ENCODE measurements around the gene FOXK2.

FOXK2 gene

GRCh38 chr17:82653651-82654528, 134.4 kb downstream of the FOXK2 start:
- H2BK5ac ChIP-seq (ENCODE audit: low read length) = no peak overlapping the region
- H3K9me3 ChIP-seq (replicated peaks in 1 of 2; ENCODE audit: control insufficient read depth in 2 of 2, insufficient read depth in 1 of 2, low read depth in 1 of 2, low read length in 2 of 2) = no peaks in the 10 kb centered on the region
- H3K4me1 ChIP-seq (ENCODE audit: control insufficient read depth in 2 of 2, insufficient read depth in 1 of 2, low read depth in 1 of 2, low read length in 2 of 2) = peaks cover 0 to 3% of the 10 kb centered on the region in 2 donors
- DNase-seq (ENCODE audit: low spot score) = no peak
- peaks cover 0 to 2% of the 10 kb centered on the region in 2 donors for H3K36me3 ChIP-seq (replicated peaks in 1 of 2; ENCODE audit: control insufficient read depth in 2 of 2, insufficient read depth in 2 of 2, low read length in 2 of 2)
- H3K4ac ChIP-seq (ENCODE audit: low read length) = no peak overlapping the region
- H3K4me2 ChIP-seq (ENCODE audit: insufficient read depth, low read length, poor library complexity, severe bottlenecking) = no peak overlapping the region
- no peak overlapping the region for H2BK15ac ChIP-seq (ENCODE audit: low read length)
- H4K91ac ChIP-seq (ENCODE audit: low read depth, low read length, poor library complexity) = no peak overlapping the region
- H3K9ac ChIP-seq (ENCODE audit: low read depth, low read length, poor library complexity) = no peak overlapping the region
- H2AK5ac ChIP-seq (ENCODE audit: low read depth, low read length) = peak overlapping the region; percentile 50
- no peak overlapping the region for H2AFZ ChIP-seq (ENCODE audit: low read length)
- H3K79me1 ChIP-seq (ENCODE audit: low read depth, low read length) = peaks cover 1% of the 10 kb centered on the region
- H3K27me3 ChIP-seq (ENCODE audit: control insufficient read depth in 3 of 3, insufficient read depth in 3 of 3, low read depth in 1 of 3, low read length in 3 of 3) = no peaks in the 10 kb centered on the region
- no peak overlapping the region for H3K23ac ChIP-seq (ENCODE audit: low read depth, low read length, poor library complexity)
- H3K4me3 ChIP-seq (ENCODE audit: low read length in 2 of 2) = peak overlapping the region in 1 of 2 donors; percentile 29
- no peak overlapping the region for H2BK12ac ChIP-seq (ENCODE audit: low read length)
- no peak overlapping the region for H2BK120ac ChIP-seq (ENCODE audit: low read depth, low read length)
- H4K8ac ChIP-seq (ENCODE audit: low read depth, low read length) = no peak overlapping the region
- peak overlapping the region; percentile 53 for H3K18ac ChIP-seq (ENCODE audit: low read length)
- peak overlapping the region; percentile 61 for H3K14ac ChIP-seq (ENCODE audit: low read length)
- no peak overlapping the region for H3K27ac ChIP-seq (replicated peaks; ENCODE audit: low read length)
- no CpG with 5 or more reads among the region's 30 CpGs for WGBS, 2 donors (ENCODE audit: extremely low coverage in 2 of 2, insufficient read length in 2 of 2, insufficient replicate concordance in 1 of 2)

Data from neuronal stem cell (in vitro differentiated cells).